Spleen (tissue), 7 donors: ENCODE results near the gene FGGY.

ENCODE experiments used
- CTCF ChIP-seq, 11 experiments: fragments of 200-600 bp in 7 of 11; fragments of 450-650 bp in 4 of 11; sonication (generic) in 4 of 11; IDR thresholded peaks in 8 of 11; conservative IDR thresholded peaks in 3 of 11; 1 replicate in 7 of 11; 2 replicates in 4 of 11; pipeline versions ENCODE4 v1.4.0 to v1.8.0; 2016 to 2021; ENCODE audit warnings: antibody characterized with exemption in 11 of 11, inconsistent platforms in 4 of 11, mild to moderate bottlenecking in 1 of 11
- POLR2A ChIP-seq, 3 donors: fragments of 450-650 bp; IDR thresholded peaks; one replicate each; pipeline ENCODE4 v1.5.1; 2017; ENCODE audit warnings: antibody characterized with exemption in 3 of 3, mild to moderate bottlenecking in 1 of 3
- donor health status: DM: no; HTN: no; CAD: no; lungs with moderate emphysema.
- donor health status: DM: no; HTN: no; CAD: no.
- donor health status: DM: no; HTN: no; CAD: no.

GRCh38 chr1:59322394-59322793, 25.5 kb downstream of the FGGY start:
- TF ChIP-seq CTCF (IDR thresholded peaks at IDR 0.05 in 8 of 11, conservative IDR thresholded peaks at IDR 0.05 in 3 of 11) (no peak), POLR2A (IDR thresholded peaks at IDR 0.05) (no peak)
